NCI-H2107 (cell line): Measurements from ENCODE around the gene STYXL2.

Experiments
- DNase-seq: peaks from one replicate; lab custom pipeline; 2025; lab: John Stamatoyannopoulos, UW

STYXL2 gene

GRCh38 chr1:167136806-167137205, 42.9 kb downstream of the STYXL2 start:
- DNase-seq: no peak

DNA sequence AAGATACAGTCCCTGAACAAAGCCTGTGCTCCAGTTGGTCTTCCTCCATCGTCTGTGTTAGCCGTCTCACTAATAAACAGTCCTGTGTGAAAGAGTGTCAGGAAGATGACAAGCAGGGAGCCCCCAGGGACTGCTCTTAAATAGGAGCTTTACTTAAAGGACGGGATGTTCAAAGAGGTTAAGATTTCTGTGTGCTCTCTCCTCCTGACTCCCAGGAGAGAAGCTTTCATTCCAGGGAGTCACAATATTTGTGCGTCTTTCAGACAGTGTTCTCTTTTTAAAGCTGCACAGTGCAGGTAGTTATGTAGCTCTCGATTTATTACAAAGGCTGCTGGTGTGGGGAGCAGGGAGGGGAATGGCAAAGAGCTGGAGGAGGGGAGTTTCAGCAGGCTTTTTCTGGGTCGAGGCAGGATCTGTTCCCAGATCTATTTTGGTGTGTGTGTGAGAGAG, 43.5 kb downstream of the STYXL2 start:
- DNase-seq: no peak

- no peak for DNase-seq
Observed at GRCh38 chr1:167137793-167138510, 44.1 kb downstream of the STYXL2 start.

DNA sequence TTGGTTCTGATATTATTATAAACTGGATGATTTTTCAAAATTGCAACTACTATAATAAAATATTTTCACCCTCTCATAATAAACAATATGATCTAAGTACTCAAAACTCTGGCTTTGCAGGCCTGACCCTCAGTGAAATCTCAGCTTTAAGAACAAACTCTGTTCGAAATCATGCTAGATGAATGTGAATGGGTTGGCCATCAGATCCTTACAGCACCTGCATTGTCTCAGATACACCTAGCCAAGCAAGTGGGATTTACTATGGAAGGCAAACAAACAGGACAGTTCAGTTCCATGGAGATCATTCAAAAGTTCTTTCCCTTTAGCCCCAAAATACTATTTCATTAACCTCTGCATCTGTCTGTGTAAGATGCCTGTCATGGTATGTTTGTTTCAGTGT, 44.8 kb downstream of the STYXL2 start:
- DNase-seq: no peak

- no peak for DNase-seq
Observed at GRCh38 chr1:167141963-167142362, 48.1 kb downstream of the STYXL2 start.
